PC-3 (cell line): ENCODE data around the gene DYSF. TPM values are rescaled to one million over a fixed set of nuclear protein-coding genes. Genes with fewer than 3 reads are reported as not detected.

Experiments
- ATAC-seq: fragments of 200-7000 bp; cut with Tn5 transposase; 2 replicates; pipeline ENCODE4 v1.9.1; 2020; ENCODE audit warnings: mild to moderate bottlenecking, moderate library complexity
- BruUV-seq: library from RNA; stranded (reverse); fragments of 400-500 nt; replicated peaks from 2 replicates; lab custom pipeline; 2021; lab: Mats Ljungman, UMichigan
- CTCF ChIA-PET: fragments of 300-600 bp; sonication (Branson Sonifier 250); formaldehyde crosslinking; loops from one replicate; lab custom pipeline; 2022; ENCODE audit warnings: antibody characterized with exemption; lab: Charles Lee
- POLR2A ChIA-PET: fragments of 300-600 bp; sonication (Branson Sonifier 250); formaldehyde crosslinking; loops from one replicate; lab custom pipeline; 2022; ENCODE audit warnings: antibody characterized with exemption; ENCODE audit not compliant: unreplicated experiment; lab: Charles Lee
- DNase-seq: peaks from one replicate; pipeline ENCODE4 v3.0.0-alpha.2; 2015
- H2AFZ ChIP-seq: fragments of 300-600 bp; sonication (generic); 2 replicates; pipeline ENCODE4 v1.6.0; 2016; ENCODE audit warnings: antibody characterized with exemption, low read length
- H3F3A ChIP-seq: fragments of 300-600 bp; sonication (generic); one replicate; pipeline ENCODE4 v1.6.0; 2017; ENCODE audit warnings: antibody characterized with exemption, low read length, control low read depth, mild to moderate bottlenecking; ENCODE audit not compliant: unreplicated experiment
- H3K27ac ChIP-seq: fragments of 300-600 bp; sonication (generic); 2 replicates; pipeline ENCODE4 v1.5.1; 2016; ENCODE audit warnings: mild to moderate bottlenecking, low read length
- H3K27me3 ChIP-seq: fragments of 300-600 bp; sonication (generic); 2 replicates; pipeline ENCODE4 v1.6.1; 2016; ENCODE audit warnings: low read length, mixed read lengths
- H3K36me3 ChIP-seq: fragments of 300-600 bp; sonication (generic); 2 replicates; pipeline ENCODE4 v1.6.1; 2016; ENCODE audit warnings: low read depth, mixed run types, low read length, mixed read lengths
- H3K4me1 ChIP-seq: fragments of 300-600 bp; sonication (generic); 2 replicates; pipeline ENCODE4 v1.5.1; 2016; ENCODE audit warnings: low read length; ENCODE audit not compliant: insufficient read depth
- H3K4me2 ChIP-seq: fragments of 300-600 bp; sonication (generic); 2 replicates; pipeline ENCODE4 v1.6.0; 2016; ENCODE audit warnings: low read length
- H3K4me3 ChIP-seq: fragments of 300-600 bp; sonication (generic); 2 replicates; pipeline ENCODE4 v1.5.1; 2016; ENCODE audit warnings: mild to moderate bottlenecking, low read length, mixed read lengths
- H3K79me2 ChIP-seq: fragments of 300-600 bp; sonication (generic); 2 replicates; pipeline ENCODE4 v1.6.1; 2017; ENCODE audit warnings: low read length, mixed read lengths
- H3K9ac ChIP-seq: fragments of 300-600 bp; sonication (generic); 2 replicates; pipeline ENCODE4 v1.6.0; 2016; ENCODE audit warnings: mild to moderate bottlenecking, low read length
- H3K9me2 ChIP-seq: fragments of 300-600 bp; sonication (generic); replicated peaks from 2 replicates; pipeline ENCODE4 v1.6.1; 2016; ENCODE audit warnings: mixed run types, low read length, mixed read lengths
- H3K9me3 ChIP-seq: fragments of 300-600 bp; sonication (generic); 2 replicates; pipeline ENCODE4 v1.6.1; 2016; ENCODE audit warnings: low read length, mixed read lengths
- H4K20me1 ChIP-seq: fragments of 300-600 bp; sonication (generic); 2 replicates; pipeline ENCODE4 v1.6.1; 2016; ENCODE audit warnings: low read length, mixed read lengths
- EZH2 ChIP-seq: fragments of 300-600 bp; sonication (generic); IDR thresholded peaks from one replicate; pipeline ENCODE4 v1.6.1; 2017; ENCODE audit warnings: antibody characterized with exemption, mild to moderate bottlenecking, low read length; ENCODE audit not compliant: unreplicated experiment
- EZH2phosphoT487 ChIP-seq: fragments of 300-600 bp; sonication (generic); IDR thresholded peaks from 2 replicates; pipeline ENCODE4 v1.6.1; 2018; ENCODE audit warnings: mild to moderate bottlenecking, antibody characterized with exemption, low read length, borderline replicate concordance
- intact Hi-C: fragments of 100-400 bp; cut with micrococcal nuclease; formaldehyde crosslinking; loops from 2 replicates; pipeline ENCODE4 v1.9.0; 2023
- total RNA-seq: library from RNA; depleted of rRNA; stranded (reverse); fragments of >200 nt; gene quantifications from 2 replicates; pipeline ENCODE4 v1.2.3, GENCODE V29; 2014
- TF ChIP-seq, protein P1 (sequence below): fragments of 300-600 bp; sonication (generic); conservative IDR thresholded peaks from 2 replicates; pipeline ENCODE4 v1.5.1; 2017; ENCODE audit warnings: antibody characterized with exemption, low read depth, mild to moderate bottlenecking, low read length

The DYSF gene
- total RNA-seq, 1 experiment from 2014 or later, result 13.0 TPM

DNA sequence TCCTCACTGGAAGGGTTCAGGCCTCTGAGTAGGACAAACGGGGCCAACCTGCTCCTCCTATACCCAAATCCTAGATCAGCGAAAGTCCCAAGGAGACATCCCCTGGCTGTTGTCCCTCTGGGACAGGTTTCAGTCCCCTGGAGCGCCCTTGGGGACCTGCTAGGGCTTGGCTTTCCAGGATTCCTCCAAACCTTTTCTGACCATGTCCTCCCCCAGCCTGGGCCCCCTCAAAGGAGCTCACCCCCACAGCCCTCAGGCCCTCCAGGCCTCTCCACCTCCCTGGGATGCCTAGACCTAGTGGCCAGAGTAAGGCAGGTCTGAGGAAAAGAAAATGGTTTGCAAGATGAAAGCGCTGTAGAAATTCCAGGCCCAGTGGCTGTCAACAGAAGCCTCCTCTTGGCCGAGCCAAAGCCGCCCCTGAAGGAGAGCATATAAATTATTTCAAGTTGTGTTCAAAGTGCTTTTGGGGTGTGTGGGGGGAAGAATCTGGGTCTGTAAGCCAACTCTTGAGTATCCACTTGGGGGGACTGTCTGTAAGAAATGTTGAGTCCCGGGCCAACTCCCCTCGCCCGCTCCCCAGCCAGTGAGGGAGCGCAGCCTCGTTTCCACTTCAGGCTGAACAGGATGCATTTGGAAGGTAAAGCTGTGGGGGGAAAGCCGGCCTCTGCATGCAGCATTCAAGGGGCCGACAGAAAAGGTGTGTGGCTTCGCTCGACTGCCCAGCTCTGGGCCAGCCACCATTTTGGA, 158.6 kb downstream of the DYSF start:
- CTCF ChIA-PET, result interaction anchor here (0.7 kb wide), 1 partner anchor 183 kb away, joined by 3 read pairs; no protein-coding TSS in a partner anchor
- Histone ChIP-seq H3K36me3 (no peaks in the 10 kb centered on the region), H3K4me2 (no peak overlapping the region), H4K20me1 (no peaks in the 10 kb centered on the region), H2AFZ (no peak overlapping the region), H3F3A (no peaks in the 10 kb centered on the region), H3K4me3 (no peak overlapping the region), H3K27ac (no peak overlapping the region), H3K9me3 (no peaks in the 10 kb centered on the region), H3K4me1 (peaks cover 5% of the 10 kb centered on the region; the same call in 1 of the 2 replicates), H3K79me2 (no peaks in the 10 kb centered on the region), H3K9me2 (no peaks in the 10 kb centered on the region), H3K27me3 (no peaks in the 10 kb centered on the region), H3K9ac (no peak overlapping the region)
- BruUV-seq, result no TSS peak
- no peak for DNase-seq
- TF ChIP-seq, protein P1, sequence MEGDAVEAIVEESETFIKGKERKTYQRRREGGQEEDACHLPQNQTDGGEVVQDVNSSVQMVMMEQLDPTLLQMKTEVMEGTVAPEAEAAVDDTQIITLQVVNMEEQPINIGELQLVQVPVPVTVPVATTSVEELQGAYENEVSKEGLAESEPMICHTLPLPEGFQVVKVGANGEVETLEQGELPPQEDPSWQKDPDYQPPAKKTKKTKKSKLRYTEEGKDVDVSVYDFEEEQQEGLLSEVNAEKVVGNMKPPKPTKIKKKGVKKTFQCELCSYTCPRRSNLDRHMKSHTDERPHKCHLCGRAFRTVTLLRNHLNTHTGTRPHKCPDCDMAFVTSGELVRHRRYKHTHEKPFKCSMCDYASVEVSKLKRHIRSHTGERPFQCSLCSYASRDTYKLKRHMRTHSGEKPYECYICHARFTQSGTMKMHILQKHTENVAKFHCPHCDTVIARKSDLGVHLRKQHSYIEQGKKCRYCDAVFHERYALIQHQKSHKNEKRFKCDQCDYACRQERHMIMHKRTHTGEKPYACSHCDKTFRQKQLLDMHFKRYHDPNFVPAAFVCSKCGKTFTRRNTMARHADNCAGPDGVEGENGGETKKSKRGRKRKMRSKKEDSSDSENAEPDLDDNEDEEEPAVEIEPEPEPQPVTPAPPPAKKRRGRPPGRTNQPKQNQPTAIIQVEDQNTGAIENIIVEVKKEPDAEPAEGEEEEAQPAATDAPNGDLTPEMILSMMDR, result no peak
- TF ChIP-seq EZH2 (no peak), EZH2phosphoT487 (no peak)
- intact Hi-C loops, result loop anchor here (2.0 kb wide), 1 partner anchor 187 kb away; no protein-coding TSS in a partner anchor
- POLR2A ChIA-PET, result no interaction called here
- ATAC-seq, result no peak

DNA sequence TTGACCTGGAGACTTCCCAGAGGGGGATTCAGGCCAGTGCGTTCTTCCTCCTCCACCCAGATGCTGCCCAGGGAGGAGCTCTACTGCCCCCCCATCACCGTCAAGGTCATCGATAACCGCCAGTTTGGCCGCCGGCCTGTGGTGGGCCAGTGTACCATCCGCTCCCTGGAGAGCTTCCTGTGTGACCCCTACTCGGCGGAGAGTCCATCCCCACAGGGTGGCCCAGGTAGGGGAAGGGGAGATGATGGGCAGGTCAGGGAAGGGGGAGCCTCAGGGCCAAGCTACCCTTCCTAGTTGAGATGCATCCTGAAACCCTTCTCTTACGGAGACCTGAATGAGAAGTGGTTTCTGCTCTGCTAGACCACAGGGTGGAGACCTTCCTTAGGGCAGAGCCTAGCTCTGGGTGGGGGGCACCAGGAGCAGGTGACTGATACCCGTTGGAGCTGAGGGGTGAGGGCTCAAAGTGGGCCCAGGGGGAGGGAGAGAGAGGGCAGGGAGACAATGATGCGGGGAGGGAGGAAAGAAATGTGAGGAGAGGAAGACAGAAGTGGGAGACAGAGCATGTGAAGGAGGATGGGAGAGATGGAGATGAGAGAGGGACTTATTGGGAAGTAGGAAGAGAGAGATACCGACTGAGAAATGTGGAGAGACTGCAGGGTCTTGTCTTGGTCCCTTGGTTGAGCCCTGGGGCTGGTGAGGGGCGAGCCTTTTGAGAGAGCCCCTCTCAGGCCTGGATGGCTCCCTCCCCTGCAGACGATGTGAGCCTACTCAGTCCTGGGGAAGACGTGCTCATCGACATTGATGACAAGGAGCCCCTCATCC, 159.4 kb downstream of the DYSF start:
- intact Hi-C loops, result no loop called here
- Histone ChIP-seq H3F3A (no peaks in the 10 kb centered on the region), H3K4me3 (no peak overlapping the region), H3K9ac (no peak overlapping the region), H3K4me2 (no peak overlapping the region), H3K79me2 (no peaks in the 10 kb centered on the region), H4K20me1 (no peaks in the 10 kb centered on the region), H2AFZ (no peak overlapping the region), H3K36me3 (no peaks in the 10 kb centered on the region), H3K4me1 (peaks cover 5% of the 10 kb centered on the region; the same call in 1 of the 2 replicates), H3K9me3 (no peaks in the 10 kb centered on the region), H3K27me3 (no peaks in the 10 kb centered on the region), H3K27ac (no peak overlapping the region), H3K9me2 (no peaks in the 10 kb centered on the region)
- ChIA-PET POLR2A (no interaction called here), CTCF (interaction anchor here (0.7 kb wide), 1 partner anchor 182 kb away, joined by 3 read pairs; no protein-coding TSS in a partner anchor)
- BruUV-seq, result no TSS peak
- ATAC-seq, result no peak
- DNase-seq, result no peak
- TF ChIP-seq EZH2phosphoT487 (no peak), EZH2 (no peak)
- TF ChIP-seq, protein P1, result no peak
